Panc1 (cell line): ENCODE measurements around the gene ANAPC5. TPM values are rescaled to one million over a fixed set of nuclear protein-coding genes. Genes with fewer than 3 reads are reported as not detected.

Experiments
- total RNA-seq: library from RNA; stranded (reverse); gene quantifications from one replicate; pipeline ENCODE4 v1.2.1, GENCODE V29; 2021; ENCODE audit not compliant: unreplicated experiment

Gene ANAPC5
- total RNA-seq, 1 experiment from 2014 or later = 101 TPM

Other genes starting within 250 kb of the ANAPC5 start
- gene P2RX7, start 219.5 kb downstream of the ANAPC5 start, total RNA-seq = 0.23 TPM
- gene P2RX4, start 142.3 kb downstream of the ANAPC5 start, total RNA-seq = 12.4 TPM
- gene CAMKK2, start 55.7 kb downstream of the ANAPC5 start, total RNA-seq = 37.8 TPM
- gene RNF34, start 47.7 kb upstream of the ANAPC5 start, total RNA-seq = 52.4 TPM
- gene KDM2B, start 228.6 kb upstream of the ANAPC5 start, total RNA-seq = 27.5 TPM